Stimulated activated naive CD4-positive, alpha-beta T cell treated with Interleukin-2 at 50 U/mL for 16 hours (primary cell): ENCODE data around the gene STX4.
"Not testable (repeated sequence)": the region's sequence is repeated elsewhere in the genome, so short reads cannot be mapped to it uniquely, and the experiment has no call there.

Experiments used
- DNase-seq: peaks from one replicate; lab custom pipeline; 2025; lab: John Stamatoyannopoulos, UW

Gene STX4

GRCh38 chr16:30998852-30999761 is 34.3 kb upstream of the STX4 start:
- no peak for DNase-seq

DNA sequence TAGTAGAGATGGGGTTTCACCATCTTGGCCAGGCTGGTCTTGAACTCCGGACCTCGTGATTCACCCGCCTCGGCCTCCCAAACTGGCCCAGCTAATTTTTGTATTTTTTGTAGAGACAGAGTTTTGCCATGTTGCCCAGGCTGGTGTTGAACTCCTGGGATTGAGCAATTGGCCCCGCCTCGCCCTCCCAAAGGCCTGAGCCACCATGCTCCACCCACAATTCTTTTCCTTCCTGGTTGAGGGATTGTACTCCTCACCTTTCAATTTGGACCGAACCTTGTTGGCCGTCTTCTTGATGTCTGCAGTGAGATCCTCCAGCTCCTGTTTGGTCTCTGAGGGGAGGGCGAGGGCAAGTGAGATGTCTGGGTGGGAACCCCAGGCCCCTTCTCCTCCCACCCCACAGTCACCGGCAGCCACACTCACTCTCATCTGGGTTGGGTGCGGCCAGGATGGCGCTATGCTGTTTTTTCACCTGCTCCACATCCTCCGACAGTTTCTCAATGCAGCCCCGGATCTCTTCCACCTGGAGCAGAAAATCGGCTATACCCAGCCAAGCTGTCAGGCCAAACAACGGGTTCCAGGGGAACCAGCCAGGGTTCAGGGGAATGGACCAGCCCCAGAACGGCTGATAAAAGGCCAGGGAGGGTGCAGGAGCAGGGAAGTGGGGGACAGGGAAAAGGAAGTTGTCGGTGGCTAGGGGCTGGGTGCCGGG is 32.5 kb upstream of the STX4 start:
- DNase-seq, result no peak

DNA sequence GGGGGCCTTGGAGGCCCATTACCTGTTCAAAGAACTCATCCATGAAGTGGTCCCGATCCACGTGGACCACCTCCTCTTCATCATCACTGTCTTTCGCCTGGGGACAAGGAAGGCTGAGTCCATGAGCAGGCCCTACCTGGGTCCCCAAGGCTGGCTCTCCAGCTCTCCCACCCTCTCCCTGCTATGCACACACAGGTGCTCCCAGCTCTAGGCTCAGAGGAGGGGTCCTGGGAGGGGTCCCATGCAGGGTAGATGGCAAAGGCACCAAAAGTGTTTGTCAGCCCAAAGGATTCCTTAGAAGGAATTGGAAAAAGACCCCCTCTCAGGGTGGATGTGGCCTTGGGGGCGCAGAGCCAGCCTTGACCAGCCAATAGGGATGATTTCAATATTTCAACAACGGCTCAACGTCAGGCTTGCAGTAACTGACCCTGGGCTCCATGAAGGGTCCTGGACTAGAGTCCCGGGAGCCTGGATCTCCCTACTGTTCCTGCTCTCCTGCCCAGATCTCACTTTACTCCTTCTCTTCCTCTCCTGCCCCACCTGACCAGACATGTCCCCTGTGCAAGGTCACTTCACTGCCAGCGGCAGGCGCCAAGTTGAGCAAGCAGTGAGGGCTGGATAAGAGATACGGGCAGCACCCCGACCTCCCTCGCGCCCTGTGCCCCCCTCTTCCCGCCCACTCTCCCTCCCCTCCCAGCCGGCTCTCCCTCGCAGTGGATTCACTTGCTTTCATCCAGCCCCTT is 31.7 kb upstream of the STX4 start:
- no peak for DNase-seq

DNA sequence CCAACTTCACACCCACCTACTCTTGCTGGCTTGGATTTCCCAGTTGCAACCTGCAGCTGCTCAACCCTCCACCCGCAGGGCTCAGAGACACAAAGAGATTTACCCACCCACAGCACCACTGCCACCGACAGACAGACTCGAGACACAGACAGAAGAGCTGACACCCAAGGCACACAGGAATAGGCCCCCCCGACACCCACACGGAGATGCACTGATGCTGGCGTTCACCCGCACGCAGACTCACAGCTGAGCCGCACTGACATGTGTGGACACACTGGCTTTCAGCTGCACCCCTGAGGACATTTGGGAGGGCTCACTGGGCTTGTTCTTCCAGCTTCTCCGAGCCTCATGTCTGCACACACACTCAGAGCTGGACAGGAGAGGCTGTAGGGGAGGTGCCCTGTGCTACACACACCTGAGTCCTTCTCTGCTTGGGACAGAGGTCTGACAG is 31.1 kb upstream of the STX4 start:
- DNase-seq, result no peak

DNA sequence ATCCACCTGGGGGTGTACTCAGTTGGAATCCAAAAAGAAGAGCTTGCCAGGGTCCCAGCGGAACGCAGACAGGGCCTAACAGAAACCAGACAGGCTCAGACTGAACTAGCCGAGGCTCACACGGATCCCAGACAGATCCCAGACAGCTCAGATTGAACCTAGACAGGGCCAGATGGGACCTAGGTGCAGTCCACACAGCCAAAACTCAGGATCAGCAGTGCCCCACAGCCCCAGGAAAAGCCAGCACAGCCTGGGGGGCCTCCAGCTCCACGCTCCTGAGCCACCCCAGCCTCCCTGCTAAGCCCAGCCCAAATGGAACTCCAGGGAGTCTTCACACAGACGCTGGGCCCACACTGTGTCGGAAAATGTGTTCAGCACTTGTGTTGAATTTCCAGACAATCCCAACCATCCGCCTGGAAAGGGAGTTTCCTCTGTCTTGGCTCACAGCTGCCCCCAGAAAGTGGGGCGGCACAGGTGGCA is 30.5 kb upstream of the STX4 start:
- no peak for DNase-seq

GRCh38 chr16:31003744-31004143 is 29.6 kb upstream of the STX4 start:
- no peak for DNase-seq

DNA sequence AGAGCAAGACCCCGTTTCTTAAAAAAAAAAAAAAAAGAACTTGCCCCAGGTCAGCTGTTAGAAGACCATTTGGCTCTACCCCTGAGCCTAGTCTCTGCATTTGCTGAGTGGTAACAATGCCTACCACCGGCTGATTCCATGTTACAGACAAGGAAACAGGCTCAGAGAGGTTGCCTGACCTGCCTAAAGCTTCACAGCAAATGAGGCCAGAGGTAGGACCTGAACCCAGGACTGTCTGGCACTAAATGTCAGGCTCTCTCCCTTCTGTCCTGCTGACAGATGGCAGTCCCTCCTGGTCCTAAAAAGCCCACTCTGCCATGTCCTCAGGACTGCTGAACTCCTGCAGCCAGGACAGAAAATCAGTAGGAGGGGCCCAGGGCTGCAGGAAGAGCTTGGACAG is 28.7 kb upstream of the STX4 start:
- no peak for DNase-seq

DNA sequence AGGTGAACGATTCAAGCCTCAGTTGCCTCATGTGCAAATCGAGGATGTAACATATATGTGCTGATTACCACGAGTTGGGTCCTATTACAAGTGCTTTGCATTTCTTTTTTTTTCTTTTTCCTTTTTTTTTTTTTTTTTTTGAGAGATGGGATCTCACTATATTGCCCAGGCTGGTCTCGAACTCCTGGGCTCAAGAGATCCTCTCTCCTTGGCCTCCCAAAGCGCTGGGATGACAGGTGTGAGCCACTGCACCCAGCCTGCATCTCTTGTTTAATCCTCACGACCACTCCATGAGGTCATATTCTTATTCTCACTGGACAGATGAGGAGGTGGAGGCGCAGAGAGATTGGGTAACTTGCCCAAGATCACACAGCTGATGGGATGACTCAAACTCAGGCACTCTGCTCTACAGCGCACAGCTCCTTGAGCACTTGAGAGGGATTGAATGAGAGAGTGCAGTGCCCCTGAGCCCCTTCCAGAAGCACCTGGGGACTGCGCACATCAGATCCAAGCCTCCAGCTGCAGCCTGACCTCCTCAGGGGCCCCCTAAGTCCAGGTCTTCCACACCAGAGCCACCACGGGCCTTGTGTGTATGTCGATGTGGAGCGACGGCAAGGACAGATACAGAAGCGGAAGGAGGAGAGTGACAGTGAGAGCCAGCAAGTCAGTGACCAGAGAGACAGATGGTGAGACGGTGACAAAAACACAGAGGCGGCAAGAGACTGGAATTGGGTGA is 27.8 kb upstream of the STX4 start:
- no peak for DNase-seq

DNA sequence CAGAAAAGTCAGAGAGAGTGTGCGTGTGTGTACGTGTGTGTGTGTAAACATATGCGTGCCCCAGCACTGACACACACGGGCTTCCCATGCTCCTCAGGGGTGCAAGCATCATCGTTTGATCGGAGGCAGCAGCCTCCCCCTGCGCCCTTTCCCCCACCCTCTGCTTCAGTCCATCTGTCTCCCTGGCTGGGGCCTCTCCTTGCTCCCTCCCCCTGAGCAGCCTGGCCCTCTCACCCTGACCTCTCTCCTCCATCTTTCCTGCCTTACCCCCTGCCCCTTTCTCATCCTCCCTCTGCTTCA is 27.3 kb upstream of the STX4 start:
- no peak for DNase-seq

DNA sequence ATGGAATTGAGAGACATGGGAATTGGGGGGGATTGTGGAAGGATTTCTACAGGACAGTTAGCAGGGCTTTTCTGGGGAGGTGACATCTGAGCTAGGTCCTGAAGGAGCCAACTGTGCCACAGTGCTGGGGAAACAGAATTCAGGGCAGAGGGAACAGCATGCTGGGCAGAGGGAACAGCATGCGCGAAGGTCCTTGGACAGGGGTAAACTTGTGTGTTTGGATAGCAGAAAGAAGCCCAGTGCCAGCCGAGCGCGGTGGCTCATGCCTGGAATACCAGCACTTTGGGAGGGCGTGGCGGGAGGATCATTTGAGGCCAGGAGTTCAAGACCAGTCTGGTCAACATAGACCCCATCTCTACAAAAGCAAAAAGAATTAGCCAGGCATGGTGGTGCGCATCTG is 26.8 kb upstream of the STX4 start:
- no peak for DNase-seq

DNA sequence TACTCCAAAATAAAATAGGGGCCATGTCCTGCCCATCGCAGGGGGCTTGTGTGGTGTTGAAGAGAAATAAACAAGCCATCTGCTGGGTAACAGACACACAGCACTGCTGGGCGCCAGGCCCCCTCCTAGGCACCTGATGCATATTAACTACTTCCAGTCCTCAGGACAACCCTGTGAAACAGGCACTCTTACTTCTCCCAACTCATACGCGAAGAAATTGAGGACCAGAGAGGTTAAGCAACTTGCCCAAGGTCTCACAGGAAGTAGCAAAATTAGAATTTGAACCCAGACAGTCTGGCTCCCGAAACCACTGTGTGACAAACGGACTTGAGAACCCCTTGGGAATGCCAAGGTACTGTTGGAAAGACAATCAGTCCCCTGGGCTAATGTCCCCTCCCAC is 25.7 kb upstream of the STX4 start:
- DNase-seq, result no peak

DNA sequence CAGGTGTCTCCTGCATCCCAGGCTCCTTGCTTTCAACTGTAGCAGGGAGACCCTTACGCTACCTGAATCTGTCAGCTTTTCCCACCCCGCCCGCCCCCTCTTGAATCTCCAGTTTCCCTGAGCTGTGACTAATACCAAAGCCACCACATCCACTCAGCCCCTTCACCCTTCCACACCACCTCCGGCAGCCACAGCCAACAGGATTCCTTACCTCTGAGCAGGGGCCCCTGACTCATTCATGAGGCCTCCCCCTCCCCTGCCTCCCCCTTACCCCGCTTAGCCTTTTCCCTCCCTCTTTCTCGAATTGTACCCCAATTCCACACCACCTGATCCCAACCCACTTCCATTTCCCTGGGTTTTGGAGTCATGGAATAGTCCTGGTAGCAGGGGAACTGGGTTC is 25.2 kb upstream of the STX4 start:
- no peak for DNase-seq

DNA sequence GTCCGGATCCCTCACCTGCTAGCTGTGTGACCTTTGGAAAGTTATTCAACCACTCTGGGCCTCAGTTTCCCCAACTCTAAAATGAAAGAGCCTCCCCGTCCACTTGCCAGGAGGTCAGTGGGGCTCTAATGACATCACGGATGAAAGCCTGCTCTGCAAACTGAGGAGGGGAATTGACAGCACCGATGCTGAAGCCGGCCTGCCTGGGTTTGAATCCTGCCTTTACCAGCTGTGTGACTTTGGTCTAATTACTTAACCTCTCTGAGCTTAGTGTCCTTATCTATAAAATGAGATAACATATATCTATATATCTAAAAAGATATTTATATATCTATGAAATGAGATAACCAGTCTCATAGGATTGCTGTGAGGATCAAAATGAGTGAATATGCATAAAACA is 24.8 kb upstream of the STX4 start:
- no peak for DNase-seq

DNA sequence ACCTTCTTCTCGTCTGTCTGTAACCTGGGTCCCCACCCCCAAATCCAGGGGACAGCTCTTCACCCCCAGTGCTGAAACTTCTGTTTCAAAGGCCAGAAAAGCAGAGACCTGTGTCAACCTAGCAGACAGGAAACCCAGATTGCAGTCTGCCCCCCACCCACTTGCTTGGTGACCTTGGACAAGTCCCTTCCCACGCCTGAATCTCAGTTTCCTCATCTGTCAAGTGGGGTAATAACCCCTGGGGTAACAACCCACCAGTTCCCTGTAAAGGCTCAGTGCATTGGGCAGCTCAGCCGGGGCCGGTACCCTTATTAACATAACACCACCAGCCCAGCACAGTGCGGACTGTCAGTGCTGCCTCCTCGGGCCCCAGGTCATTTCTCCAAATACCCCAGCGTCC is 24.2 kb upstream of the STX4 start:
- no peak for DNase-seq

DNA sequence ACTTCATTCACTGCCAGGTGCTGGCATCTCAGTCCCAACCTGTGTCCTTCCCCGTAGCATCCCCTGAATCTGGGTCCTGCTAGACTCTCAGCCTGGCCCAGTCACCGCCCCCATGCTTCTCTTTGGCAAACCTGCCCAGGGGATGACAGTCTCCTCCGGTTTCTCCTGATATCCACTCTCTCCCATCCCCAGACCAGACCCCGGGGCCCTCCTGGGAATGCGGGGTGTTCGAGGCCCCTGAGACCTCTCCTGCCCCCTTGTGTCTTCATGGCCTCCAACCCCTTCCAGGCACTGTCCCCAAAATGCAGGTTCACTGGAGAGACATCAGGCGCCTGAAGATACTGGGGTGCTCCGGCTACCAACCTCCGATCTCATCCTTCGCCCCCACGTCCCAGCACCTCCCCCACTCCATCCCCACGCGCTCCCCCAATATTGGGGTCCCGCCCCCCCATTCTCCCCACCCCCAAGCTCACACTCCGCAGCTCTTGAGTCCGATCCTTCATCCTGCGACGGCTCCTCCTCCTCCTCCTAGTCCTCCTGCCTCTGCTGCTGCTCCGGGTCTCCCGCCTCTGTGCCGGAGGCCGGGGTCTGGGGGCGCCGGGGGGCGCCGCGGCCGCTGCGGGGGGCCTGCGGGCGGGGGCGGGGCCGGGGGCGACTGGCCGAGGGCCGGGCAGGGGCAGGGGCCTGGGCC is 23.3 kb upstream of the STX4 start:
- DNase-seq, result no peak

DNA sequence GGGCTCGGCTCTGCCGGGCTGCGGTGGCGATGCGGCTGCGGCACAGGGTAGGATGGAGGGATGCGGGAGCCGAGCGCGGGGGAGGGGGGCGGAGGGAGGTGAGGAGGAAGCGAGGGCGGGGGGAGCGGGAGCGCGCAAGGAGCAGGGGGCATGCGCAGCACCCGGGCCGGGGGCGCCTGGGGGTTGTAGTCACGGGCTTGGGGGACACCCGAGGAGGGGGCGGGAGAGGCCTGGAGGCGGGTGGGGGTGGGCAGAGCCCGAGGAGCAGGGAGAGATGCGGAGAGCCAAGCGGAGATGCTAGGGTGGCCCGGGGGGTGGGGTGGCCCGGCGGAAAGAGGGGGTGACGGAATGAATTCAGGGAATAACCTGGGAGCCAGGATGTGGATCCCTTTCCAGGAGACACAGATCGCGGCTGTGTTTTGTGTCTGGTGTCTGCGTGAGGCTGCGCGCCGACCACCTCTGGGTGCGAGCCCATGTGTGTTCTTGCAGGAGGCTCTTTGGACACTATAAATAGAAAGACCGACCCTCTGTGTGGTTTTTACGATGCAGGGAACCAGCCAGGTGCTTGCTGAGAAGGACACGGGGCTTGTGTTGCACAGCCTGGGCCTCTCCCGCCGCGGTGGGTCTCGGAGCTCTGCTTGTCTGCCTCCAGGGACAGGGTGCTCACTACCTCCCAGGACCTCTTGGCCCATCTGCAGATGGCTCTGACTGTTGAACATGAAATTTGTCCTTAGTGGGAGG is 22.6 kb upstream of the STX4 start, which contains the start of gene STX1B:
Gene STX1B (minus strand): TSS at position 54 of the 741 bp plus-strand sequence. CDS start 242 bp downstream, outside the sequence.
- peak; percentile 8 for DNase-seq

DNA sequence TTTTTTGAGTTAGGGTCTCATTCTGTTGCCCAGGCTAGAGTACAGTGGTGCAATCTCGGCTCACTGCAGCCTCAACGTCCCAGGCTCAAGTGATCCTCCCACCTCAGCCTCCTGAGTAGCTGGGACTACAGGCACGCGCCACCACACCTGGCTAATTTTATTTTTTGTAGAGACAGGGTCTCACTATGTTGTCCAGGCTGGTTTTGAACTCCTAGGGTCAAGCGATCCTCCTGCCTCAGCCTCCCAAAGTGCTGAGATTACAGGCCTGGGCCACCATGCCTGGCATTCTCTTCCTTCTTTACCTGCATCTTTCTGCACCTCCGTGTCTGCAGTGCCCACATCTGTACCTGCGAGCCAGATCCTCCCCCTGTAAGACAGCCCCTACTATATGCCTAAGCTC is 21.5 kb upstream of the STX4 start:
- not testable (repeated sequence) for DNase-seq

- not testable (repeated sequence) for DNase-seq
Measured at GRCh38 chr16:31013292-31013691, 20.1 kb upstream of the STX4 start.

GRCh38 chr16:31016018-31016417 is 17.3 kb upstream of the STX4 start:
- no peak for DNase-seq

- DNase-seq, result not testable (repeated sequence)
Measured at GRCh38 chr16:31017756-31018155, 15.6 kb upstream of the STX4 start.

DNA sequence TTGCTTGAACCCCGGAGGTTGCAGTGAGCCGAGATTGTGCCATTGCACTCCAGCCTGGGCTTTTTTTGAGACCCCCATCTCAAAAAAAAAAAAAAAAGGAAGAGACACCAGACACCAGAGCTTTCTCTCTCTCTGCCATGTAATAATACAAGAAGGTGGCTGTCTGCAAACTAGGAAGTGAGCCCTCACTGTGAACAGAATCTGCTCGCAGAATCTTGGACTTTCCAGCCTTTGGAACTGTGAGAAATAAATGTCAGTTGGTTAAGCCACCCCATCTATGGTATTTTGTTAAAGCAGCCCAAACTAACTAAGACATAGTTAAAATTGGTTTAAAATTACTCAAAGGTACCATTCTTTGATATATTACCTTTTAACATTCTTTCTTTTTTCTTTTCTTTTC is 12.8 kb upstream of the STX4 start:
- DNase-seq, result no peak
